Lower leg skin (tissue), 4 donors: ENCODE results near the gene PTBP3. TPM values are rescaled to one million over a fixed set of nuclear protein-coding genes. Genes with fewer than 3 reads are reported as not detected.

Experiments
- DNase-seq, 2 donors: peaks; one replicate each; pipeline ENCODE4 v3.0.0-alpha.2; 2019; ENCODE audit warnings: low spot score in 2 of 2
- H3K4me3 ChIP-seq: fragments of 200-600 bp; sonication (generic); 2 replicates; pipeline ENCODE4 v1.5.1; 2017; ENCODE audit warnings: mild to moderate bottlenecking, low read depth; ENCODE audit not compliant: poor library complexity, severe bottlenecking
- POLR2A ChIP-seq, 2 donors: fragments of 450-650 bp; IDR thresholded peaks; one replicate each; pipeline ENCODE4 v1.6.1; 2016 to 2017; ENCODE audit warnings: antibody characterized with exemption in 2 of 2, mild to moderate bottlenecking in 1 of 2, moderate library complexity in 1 of 2
- WGBS, 2 donors: methylation state at CpG; one replicate each; pipeline ENCODE4 v1.1.5; 2018; 5-methylcytosine and 5-hydroxymethylcytosine counted together
- intact Hi-C: fragments of 100-400 bp; cut with DNase I; formaldehyde crosslinking; loops from one replicate; pipeline ENCODE4 v1.15.0; 2023; ENCODE audit warnings: low total_unique reads
- total RNA-seq, 4 donors: library from RNA; depleted of rRNA; stranded (reverse); fragments of >200 nt; gene quantifications; one replicate each; pipeline ENCODE4 v1.1.0, GENCODE V29; 2016
- TF ChIP-seq, protein P1 (sequence below), 3 donors: fragments of 450-650 bp; IDR thresholded peaks; one replicate each; pipeline ENCODE4 v1.5.1; 2016; ENCODE audit warnings: antibody characterized with exemption in 3 of 3, mild to moderate bottlenecking in 3 of 3, moderate library complexity in 2 of 3

PTBP3 gene
- total RNA-seq, 4 donors from 2014 or later, result 82.5 to 201 (median 156) TPM

DNA sequence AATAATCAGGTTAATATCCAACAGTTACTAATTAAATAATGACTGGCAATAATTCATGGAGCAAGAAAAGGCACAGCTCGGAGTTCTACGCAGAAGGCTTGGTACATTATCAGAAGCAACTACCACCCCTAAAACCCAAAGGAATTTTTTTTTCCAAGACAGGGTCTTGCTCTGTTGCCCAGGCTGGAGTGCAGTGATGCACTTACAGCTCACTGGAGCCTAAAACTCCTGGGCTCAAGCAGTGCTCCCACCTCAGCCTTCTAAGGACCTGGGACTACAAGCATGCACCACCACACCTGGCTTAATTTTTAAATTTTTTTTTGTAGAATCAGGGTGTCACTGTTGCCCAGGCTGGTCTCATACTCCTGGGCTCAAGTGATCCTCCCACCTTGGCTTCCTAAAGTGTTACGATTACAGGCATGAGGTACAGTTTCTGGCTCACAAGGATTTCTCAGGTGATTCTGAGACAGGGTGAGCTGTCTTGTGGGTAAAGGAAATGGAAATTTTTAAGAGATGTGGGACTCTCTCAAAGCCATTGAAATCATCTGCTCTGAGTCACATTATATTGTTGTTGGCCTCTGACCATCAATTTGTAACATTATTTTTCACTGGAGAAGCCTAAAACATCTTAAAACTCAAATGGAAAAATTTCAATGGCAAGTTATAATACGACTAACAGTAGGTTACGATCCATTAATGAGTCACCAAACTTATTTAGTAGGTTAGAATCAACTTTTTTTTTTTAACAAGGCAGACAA, 26.8 kb upstream of the PTBP3 start:
- no peak for DNase-seq
- 66 to 72% methylated on average over 5 of the region's 5 CpGs for WGBS, 2 donors
- no peak overlapping the region for H3K4me3 ChIP-seq
- intact Hi-C loops, result no loop called here
- no peak for TF ChIP-seq POLR2A (IDR thresholded peaks at IDR 0.05)
- TF ChIP-seq, protein P1, sequence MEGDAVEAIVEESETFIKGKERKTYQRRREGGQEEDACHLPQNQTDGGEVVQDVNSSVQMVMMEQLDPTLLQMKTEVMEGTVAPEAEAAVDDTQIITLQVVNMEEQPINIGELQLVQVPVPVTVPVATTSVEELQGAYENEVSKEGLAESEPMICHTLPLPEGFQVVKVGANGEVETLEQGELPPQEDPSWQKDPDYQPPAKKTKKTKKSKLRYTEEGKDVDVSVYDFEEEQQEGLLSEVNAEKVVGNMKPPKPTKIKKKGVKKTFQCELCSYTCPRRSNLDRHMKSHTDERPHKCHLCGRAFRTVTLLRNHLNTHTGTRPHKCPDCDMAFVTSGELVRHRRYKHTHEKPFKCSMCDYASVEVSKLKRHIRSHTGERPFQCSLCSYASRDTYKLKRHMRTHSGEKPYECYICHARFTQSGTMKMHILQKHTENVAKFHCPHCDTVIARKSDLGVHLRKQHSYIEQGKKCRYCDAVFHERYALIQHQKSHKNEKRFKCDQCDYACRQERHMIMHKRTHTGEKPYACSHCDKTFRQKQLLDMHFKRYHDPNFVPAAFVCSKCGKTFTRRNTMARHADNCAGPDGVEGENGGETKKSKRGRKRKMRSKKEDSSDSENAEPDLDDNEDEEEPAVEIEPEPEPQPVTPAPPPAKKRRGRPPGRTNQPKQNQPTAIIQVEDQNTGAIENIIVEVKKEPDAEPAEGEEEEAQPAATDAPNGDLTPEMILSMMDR (IDR thresholded peaks at IDR 0.05), result no peak

GRCh38 chr9:112355427-112355897, 22.0 kb upstream of the PTBP3 start:
- 65 to 75% methylated on average over 8 of the region's 8 CpGs for WGBS, 2 donors
- DNase-seq, result no peak
- H3K4me3 ChIP-seq, result no peak overlapping the region
- intact Hi-C loops, result loop anchor here (5.0 kb wide), 1 partner anchor 238 kb away; no protein-coding TSS in a partner anchor
- TF ChIP-seq POLR2A (IDR thresholded peaks at IDR 0.05), result no peak
- TF ChIP-seq, protein P1 (IDR thresholded peaks at IDR 0.05), result no peak

- 58 to 75% methylated on average over 1 of the region's 1 CpG for WGBS, 2 donors
Observed at GRCh38 chr9:112354081-112354743, 20.8 kb upstream of the PTBP3 start.

DNA sequence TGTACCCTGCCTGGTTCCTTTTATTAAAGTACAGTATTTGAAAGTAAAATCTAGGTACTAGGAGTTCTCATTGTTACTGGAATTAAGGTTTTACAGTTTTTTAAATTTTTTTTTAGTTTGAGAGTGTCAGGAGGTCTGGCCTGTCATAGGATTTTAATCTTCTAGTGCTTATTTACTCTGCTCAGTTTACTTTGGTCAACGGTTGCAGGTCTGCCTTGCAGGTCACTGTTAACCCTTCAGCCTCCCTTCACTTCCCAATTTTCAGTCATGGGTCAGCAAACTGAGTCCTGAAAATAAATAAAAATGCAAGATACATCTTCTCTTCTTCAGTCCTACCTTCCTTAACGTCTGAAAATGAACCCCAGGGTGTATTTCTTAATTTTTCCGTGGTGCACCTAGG, 18.8 kb upstream of the PTBP3 start:
- no peak for DNase-seq
- WGBS, 2 donors, result 59 to 64% methylated on average over 3 of the region's 3 CpGs
- intact Hi-C loops, result no loop called here
- no peak for TF ChIP-seq POLR2A (IDR thresholded peaks at IDR 0.05)
- TF ChIP-seq, protein P1 (IDR thresholded peaks at IDR 0.05), result no peak
- no peak overlapping the region for H3K4me3 ChIP-seq

More at GRCh38 chr9:112354081-112354743, 20.8 kb upstream of the PTBP3 start:
- DNase-seq, result no peak
- no peak for TF ChIP-seq POLR2A (IDR thresholded peaks at IDR 0.05)
- TF ChIP-seq, protein P1 (IDR thresholded peaks at IDR 0.05), result no peak
- intact Hi-C loops, result no loop called here
- no peak overlapping the region for H3K4me3 ChIP-seq

DNA sequence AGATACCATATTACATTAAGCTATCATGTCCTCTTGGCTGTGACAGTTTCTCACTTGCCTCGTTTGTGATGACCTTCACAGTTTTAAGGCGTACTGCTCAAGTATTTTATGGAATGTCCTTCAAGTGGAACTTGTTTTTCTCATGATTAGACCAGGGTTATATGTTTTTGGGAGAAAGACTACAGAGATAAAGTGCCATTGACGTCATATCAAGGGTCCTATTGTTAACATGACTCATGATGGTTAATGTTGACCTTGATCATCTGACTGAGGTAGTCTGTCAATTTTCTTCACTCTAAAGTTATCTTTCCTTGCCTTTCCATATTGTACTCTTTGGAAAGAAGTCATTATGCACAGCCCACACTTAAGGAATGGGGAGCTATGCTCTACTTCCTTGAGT, 17.8 kb upstream of the PTBP3 start:
- TF ChIP-seq, protein P1 (IDR thresholded peaks at IDR 0.05), result no peak
- no peak for TF ChIP-seq POLR2A (IDR thresholded peaks at IDR 0.05)
- no peak for DNase-seq
- H3K4me3 ChIP-seq, result no peak overlapping the region
- intact Hi-C loops, result no loop called here
- 71 to 90% methylated on average over 3 of the region's 3 CpGs for WGBS, 2 donors
